HepG2 (cell line): ENCODE data around the gene PARP2. TPM values are rescaled to one million over a fixed set of nuclear protein-coding genes. Genes with fewer than 3 reads are reported as not detected.

Experiments used
- DMAP1 ChIP-seq: IDR thresholded peaks from 2 replicates; pipeline ENCODE4 v1.6.1; 2016
- GATAD1 ChIP-seq: IDR thresholded peaks from 2 replicates; pipeline ENCODE4 v1.6.1; 2016; ENCODE audit warnings: missing genetic modification reagents, missing compliant biosample characterization
- GATAD2A ChIP-seq: IDR thresholded peaks from 2 replicates; pipeline ENCODE4 v1.6.1; 2016
- HNRNPLL ChIP-seq: fragments of 200-400 bp; formaldehyde crosslinking; IDR thresholded peaks from 2 replicates; pipeline ENCODE4 v1.6.1; 2017; ENCODE audit warnings: mild to moderate bottlenecking, low read depth, low read length; ENCODE audit not compliant: poor library complexity, severe bottlenecking
- HOXA7 ChIP-seq: sonication (generic); formaldehyde crosslinking; IDR thresholded peaks from 2 replicates; pipeline ENCODE4 v1.8.1; 2022; ENCODE audit warnings: mild to moderate bottlenecking, missing genetic modification reagents, moderate library complexity
- KLF11 ChIP-seq: IDR thresholded peaks from 2 replicates; pipeline ENCODE4 v1.6.1; 2016; ENCODE audit warnings: missing compliant biosample characterization
- MAF1 ChIP-seq: sonication (generic); formaldehyde crosslinking; IDR thresholded peaks from 2 replicates; pipeline ENCODE4 v1.5.0; 2020; ENCODE audit warnings: missing genetic modification reagents, borderline replicate concordance
- PCBP2 ChIP-seq: fragments of 200-400 bp; formaldehyde crosslinking; optimal IDR thresholded peaks from 2 replicates; pipeline ENCODE3; 2018; ENCODE audit warnings: low read length, low read depth; ENCODE audit not compliant: poor library complexity, severe bottlenecking
- POLR2AphosphoS2 ChIP-seq: IDR thresholded peaks from 2 replicates; pipeline ENCODE4 v1.6.1; 2011; ENCODE audit warnings: low read depth, low read length, improper control_type of control experiment
- SOX5 ChIP-seq: IDR thresholded peaks from 2 replicates; pipeline ENCODE4 v1.6.1; 2016; ENCODE audit warnings: borderline replicate concordance
- TARDBP ChIP-seq: sonication (generic); formaldehyde crosslinking; IDR thresholded peaks from 2 replicates; pipeline ENCODE4 v1.8.0; 2022; ENCODE audit warnings: mild to moderate bottlenecking, missing genetic modification reagents
- ZBTB33 ChIP-seq: sonication (generic); formaldehyde crosslinking; IDR thresholded peaks from 2 replicates; pipeline ENCODE4 v1.4.0; 2020; ENCODE audit warnings: missing genetic modification reagents
- ZFP36 ChIP-seq: fragments of 150-350 bp; IDR thresholded peaks from 2 replicates; pipeline ENCODE4 v1.6.1; 2018; ENCODE audit warnings: borderline replicate concordance, low read length, low read depth; ENCODE audit not compliant: partially characterized antibody
- ZIK1 ChIP-seq: sonication (generic); formaldehyde crosslinking; IDR thresholded peaks from 2 replicates; pipeline ENCODE4 v1.5.0; 2020; ENCODE audit warnings: mild to moderate bottlenecking, low read depth, missing genetic modification reagents, borderline replicate concordance
- ZNF136 ChIP-seq: sonication (generic); formaldehyde crosslinking; IDR thresholded peaks from 2 replicates; pipeline ENCODE4 v1.8.1; 2022; ENCODE audit warnings: low read depth, mild to moderate bottlenecking, moderate library complexity, missing genetic modification reagents
- ZNF264 ChIP-seq: sonication (generic); formaldehyde crosslinking; IDR thresholded peaks from 2 replicates; pipeline ENCODE4 v1.4.0; 2020; ENCODE audit warnings: missing genetic modification reagents
- ZNF275 ChIP-seq: sonication (generic); formaldehyde crosslinking; IDR thresholded peaks from 2 replicates; pipeline ENCODE4 v1.8.0; 2022; ENCODE audit warnings: missing genetic modification reagents, mild to moderate bottlenecking, inconsistent platforms, borderline replicate concordance
- ZNF30 ChIP-seq: sonication (generic); formaldehyde crosslinking; IDR thresholded peaks from 2 replicates; pipeline ENCODE4 v1.5.0; 2020; ENCODE audit warnings: mild to moderate bottlenecking, missing genetic modification reagents
- ZNF382 ChIP-seq: sonication (generic); formaldehyde crosslinking; IDR thresholded peaks from 2 replicates; pipeline ENCODE4 v1.5.0; 2020; ENCODE audit warnings: missing genetic modification reagents, mild to moderate bottlenecking, borderline replicate concordance
- ZNF512 ChIP-seq: sonication (generic); formaldehyde crosslinking; IDR thresholded peaks from 2 replicates; pipeline ENCODE4 v1.4.0; 2020; ENCODE audit warnings: mild to moderate bottlenecking, missing genetic modification reagents
- ZNF543 ChIP-seq: sonication (generic); formaldehyde crosslinking; IDR thresholded peaks from 2 replicates; pipeline ENCODE4 v1.4.0; 2020; ENCODE audit warnings: mild to moderate bottlenecking, missing genetic modification reagents
- ZNF577 ChIP-seq: sonication (generic); formaldehyde crosslinking; IDR thresholded peaks from 2 replicates; pipeline ENCODE4 v1.4.0; 2020; ENCODE audit warnings: mild to moderate bottlenecking, low read depth, missing genetic modification reagents, borderline replicate concordance
- ZNF724P ChIP-seq: sonication (generic); formaldehyde crosslinking; IDR thresholded peaks from 2 replicates; pipeline ENCODE4 v1.8.0; 2022; ENCODE audit warnings: missing genetic modification reagents, borderline replicate concordance
- ZNF772 ChIP-seq: sonication (generic); formaldehyde crosslinking; IDR thresholded peaks from 2 replicates; pipeline ENCODE4 v1.5.0; 2020; ENCODE audit warnings: mild to moderate bottlenecking, missing genetic modification reagents
- ZNF776 ChIP-seq: sonication (generic); formaldehyde crosslinking; IDR thresholded peaks from 2 replicates; pipeline ENCODE4 v1.4.0; 2020; ENCODE audit warnings: mild to moderate bottlenecking, missing genetic modification reagents
- polyA plus RNA-seq, 8 experiments: library from polyadenylated mRNA; depleted of rRNA in 3 of 8; stranded (reverse) in 7 of 8; unstranded in 1 of 8; fragments of >200 nt; fragmentation: Illumina TruSeq in 4 of 8; extraction: Trizol in 4 of 8; gene quantifications; 2 replicates each; pipeline versions ENCODE4 v1.2.1 to v1.2.3, GENCODE V29; 2011 to 2016; ENCODE audit warnings: low read depth in 4 of 8, missing spikeins in 1 of 8, mixed read lengths in 1 of 8; ENCODE audit not compliant: insufficient read depth in 1 of 8
- total RNA-seq, 5 experiments: library from RNA; depleted of rRNA; stranded (reverse); fragments of >200 nt; fragmentation: Illumina TruSeq; extraction: Trizol; gene quantifications; 2 replicates each; pipeline ENCODE4 v1.2.3, GENCODE V29; 2016; ENCODE audit warnings: low read depth in 1 of 5
- TF ChIP-seq, protein P1 (sequence below): sonication (generic); formaldehyde crosslinking; IDR thresholded peaks from 2 replicates; pipeline ENCODE4 v1.5.0; 2020; ENCODE audit warnings: missing genetic modification reagents, mild to moderate bottlenecking, borderline replicate concordance

PARP2 gene
- total and polyA plus RNA-seq, 2 of the 13 experiments (the other 11 are each of a cell fraction or from before 2014, with no cell fraction given) = 37.3 to 38.4 TPM

DNA sequence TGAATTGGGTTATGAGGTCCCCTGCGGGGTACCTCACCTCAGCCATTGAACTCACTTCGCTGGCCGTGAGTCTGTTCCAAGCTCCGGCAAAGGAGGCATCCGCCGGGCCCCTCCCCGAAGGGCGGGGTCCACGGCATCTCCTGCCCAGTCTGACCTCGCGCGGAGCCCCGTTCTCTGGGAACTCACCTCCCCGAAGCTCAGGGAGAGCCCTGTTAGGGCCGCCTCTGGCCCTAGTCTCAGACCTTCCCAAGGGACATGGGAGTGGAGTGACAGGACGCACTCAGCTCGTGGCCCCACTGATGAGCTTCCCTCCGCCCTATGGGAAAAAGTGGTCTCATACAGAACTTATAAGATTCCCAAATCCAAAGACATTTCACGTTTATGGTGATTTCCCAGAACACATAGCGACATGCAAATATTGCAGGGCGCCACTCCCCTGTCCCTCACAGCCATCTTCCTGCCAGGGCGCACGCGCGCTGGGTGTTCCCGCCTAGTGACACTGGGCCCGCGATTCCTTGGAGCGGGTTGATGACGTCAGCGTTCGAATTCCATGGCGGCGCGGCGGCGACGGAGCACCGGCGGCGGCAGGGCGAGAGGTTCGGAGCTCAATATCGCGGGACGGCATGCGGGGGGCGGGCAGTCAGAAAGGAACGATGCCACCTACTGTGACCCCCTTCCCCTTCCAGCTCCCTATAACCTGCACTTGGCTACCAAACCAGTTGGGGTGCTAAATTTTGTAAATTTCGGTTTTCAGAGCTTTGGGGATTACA lies at the start of gene PARP2 (continued):
- TF ChIP-seq TARDBP (peak; percentile 98), ZNF776 (no peak), ZNF30 (CRISPR knock-in tag) (no peak), ZNF382 (CRISPR knock-in tag) (no peak), MAF1 (CRISPR knock-in tag) (peak; percentile 98), ZFP36 (no peak), PCBP2 (no peak), ZNF275 (no peak), ZBTB33 (CRISPR knock-in tag) (no peak; the same call in 1 of the 2 replicates), GATAD2A (CRISPR knock-in tag) (peak; percentile 77), ZNF512 (CRISPR knock-in tag) (no peak), ZNF772 (peak; percentile 90), ZNF264 (peak; percentile 92), HNRNPLL (peak; percentile 77), HOXA7 (CRISPR knock-in tag) (no peak), ZNF136 (peak; percentile 91; the same call in 1 of the 2 replicates), ZNF577 (no peak), ZIK1 (no peak), DMAP1 (peak; percentile 95), ZNF543 (CRISPR knock-in tag) (peak; percentile 96; the same call in 1 of the 2 replicates), KLF11 (CRISPR knock-in tag) (no peak), POLR2AphosphoS2 (peak; percentile 81; the same call in 1 of the 2 replicates), SOX5 (CRISPR knock-in tag) (peak; percentile 65), GATAD1 (peak; percentile 97), ZNF724P (CRISPR knock-in tag) (no peak)
- TF ChIP-seq, protein P1, sequence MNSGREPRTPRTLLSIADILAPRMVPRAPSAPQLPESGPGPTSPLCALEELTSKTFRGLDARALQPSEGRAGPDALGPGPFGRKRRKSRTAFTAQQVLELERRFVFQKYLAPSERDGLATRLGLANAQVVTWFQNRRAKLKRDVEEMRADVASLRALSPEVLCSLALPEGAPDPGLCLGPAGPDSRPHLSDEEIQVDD (CRISPR knock-in tag) = no peak
